Measurements from ENCODE around the gene CCDC178.
A peak's percentile ranks its signal among the peaks of the same experiment; 100 is the strongest.

- TF ChIP-seq, protein P1, sequence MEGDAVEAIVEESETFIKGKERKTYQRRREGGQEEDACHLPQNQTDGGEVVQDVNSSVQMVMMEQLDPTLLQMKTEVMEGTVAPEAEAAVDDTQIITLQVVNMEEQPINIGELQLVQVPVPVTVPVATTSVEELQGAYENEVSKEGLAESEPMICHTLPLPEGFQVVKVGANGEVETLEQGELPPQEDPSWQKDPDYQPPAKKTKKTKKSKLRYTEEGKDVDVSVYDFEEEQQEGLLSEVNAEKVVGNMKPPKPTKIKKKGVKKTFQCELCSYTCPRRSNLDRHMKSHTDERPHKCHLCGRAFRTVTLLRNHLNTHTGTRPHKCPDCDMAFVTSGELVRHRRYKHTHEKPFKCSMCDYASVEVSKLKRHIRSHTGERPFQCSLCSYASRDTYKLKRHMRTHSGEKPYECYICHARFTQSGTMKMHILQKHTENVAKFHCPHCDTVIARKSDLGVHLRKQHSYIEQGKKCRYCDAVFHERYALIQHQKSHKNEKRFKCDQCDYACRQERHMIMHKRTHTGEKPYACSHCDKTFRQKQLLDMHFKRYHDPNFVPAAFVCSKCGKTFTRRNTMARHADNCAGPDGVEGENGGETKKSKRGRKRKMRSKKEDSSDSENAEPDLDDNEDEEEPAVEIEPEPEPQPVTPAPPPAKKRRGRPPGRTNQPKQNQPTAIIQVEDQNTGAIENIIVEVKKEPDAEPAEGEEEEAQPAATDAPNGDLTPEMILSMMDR (IDR thresholded peaks at IDR 0.05; ENCODE audit: low read length), result peak; percentile 55
- no peak for TF ChIP-seq EZH2 (IDR thresholded peaks at IDR 0.05; ENCODE audit: borderline replicate concordance, low read length)
Measured at GRCh38 chr18:32899819-32900218, 540.7 kb downstream of the CCDC178 start.
